ENCODE data around the gene FANCL.
"Not testable (repeated sequence)": the region's sequence is repeated elsewhere in the genome, so short reads cannot be mapped to it uniquely, and the experiment has no call there.

Gene FANCL

GRCh38 chr2:58138396-58139030 is 102.6 kb downstream of the FANCL start:
- no peak for DNase-seq

DNA sequence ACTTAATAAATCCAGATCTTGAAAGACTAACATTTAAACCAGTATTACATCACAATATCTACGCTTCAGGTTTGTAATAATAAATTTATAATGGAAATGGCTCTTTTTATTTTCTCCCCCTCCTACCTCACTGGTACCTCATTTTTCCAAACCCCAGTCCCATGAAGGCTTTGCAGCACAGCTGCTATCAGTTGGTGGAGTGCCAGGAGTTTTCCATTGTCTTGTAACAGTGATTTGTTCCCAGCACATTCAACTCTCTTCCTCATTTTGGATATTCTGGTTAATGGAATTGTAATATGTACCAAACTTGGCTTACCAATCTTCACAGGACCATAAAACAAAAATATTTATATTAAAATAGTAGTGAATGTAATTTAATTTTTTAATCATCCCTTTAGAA is 103.3 kb downstream of the FANCL start:
- no peak for DNase-seq

DNA sequence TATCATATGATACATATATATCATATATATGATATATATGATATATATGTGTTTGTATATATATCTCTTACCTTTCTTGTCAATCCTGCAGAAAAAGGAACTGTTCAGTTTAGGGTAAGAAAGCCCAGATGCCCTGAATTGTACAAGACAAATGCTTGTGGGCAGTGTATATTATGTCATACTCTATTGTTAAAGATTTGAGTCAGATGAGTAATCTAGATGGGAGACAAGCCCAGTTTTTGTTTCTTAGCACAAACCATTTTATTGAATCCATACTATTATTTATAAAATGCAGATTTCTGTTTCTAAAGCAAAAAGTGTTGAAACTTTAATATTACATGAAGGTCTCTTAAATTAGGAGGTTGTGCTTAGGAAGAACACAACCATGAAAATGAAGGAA is 103.9 kb downstream of the FANCL start:
- peak; percentile 32 for DNase-seq

- no peak for DNase-seq
Observed at GRCh38 chr2:58135861-58136260, 105.3 kb downstream of the FANCL start.

- DNase-seq: no peak
Observed at GRCh38 chr2:58133395-58133794, 107.7 kb downstream of the FANCL start.

DNA sequence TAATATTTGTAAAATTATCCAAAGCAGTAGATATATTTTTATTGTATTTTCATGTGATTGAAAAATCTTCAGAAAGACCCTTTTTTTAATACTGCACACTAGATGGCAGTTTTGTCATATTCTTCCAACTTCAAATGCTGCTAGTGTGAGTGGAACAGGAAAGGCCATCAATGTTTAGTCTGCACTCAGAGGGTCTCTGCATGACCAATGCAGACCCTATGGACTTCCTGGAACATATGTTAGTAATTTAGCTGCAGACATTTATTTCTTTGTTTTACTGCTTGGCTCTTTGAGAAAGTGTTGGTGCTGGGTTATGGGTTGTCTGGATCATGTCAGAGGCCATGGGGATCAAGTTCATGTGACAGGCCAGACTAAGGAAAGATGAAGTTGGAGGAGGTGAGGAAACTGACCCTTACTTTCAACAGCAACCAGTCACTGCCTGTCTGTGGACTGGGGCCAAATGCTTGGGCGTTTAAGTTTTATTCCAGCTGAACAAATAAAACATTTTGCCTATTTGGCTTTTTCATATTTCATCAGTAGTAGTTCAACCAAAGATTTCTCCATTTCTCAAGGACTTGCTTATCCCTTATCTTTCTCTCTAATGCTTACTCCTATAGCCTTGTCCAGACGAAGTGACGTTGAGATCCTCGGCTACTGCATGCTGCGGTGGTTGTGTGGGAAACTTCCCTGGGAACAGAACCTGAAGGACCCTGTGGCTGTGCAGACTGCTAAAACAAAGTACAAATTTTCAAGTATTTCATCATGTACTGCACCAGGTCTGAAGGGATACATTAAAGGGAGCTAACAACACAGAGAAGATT is 109.7 kb downstream of the FANCL start:
- no peak for DNase-seq

- no peak for DNase-seq
Observed at GRCh38 chr2:58130238-58130637, 110.9 kb downstream of the FANCL start.

DNA sequence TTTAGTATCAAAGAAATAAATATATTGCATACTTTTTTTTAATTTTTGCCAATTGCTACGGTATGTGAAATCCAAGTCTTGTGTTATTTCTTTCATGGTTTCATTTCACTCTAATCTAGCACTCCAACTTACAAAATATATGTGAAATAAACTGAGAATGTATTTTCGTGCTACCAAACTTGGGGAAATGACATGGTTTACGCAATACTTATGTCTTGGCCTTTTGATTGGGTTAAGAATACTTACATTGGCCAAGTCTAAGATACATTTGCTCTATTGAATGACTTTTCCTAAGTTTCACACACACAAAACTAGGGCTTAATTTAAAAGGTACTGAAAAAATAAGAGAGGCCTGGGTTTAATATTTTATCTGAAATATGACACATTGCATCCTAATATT is 114.0 kb downstream of the FANCL start:
- DNase-seq: no peak

DNA sequence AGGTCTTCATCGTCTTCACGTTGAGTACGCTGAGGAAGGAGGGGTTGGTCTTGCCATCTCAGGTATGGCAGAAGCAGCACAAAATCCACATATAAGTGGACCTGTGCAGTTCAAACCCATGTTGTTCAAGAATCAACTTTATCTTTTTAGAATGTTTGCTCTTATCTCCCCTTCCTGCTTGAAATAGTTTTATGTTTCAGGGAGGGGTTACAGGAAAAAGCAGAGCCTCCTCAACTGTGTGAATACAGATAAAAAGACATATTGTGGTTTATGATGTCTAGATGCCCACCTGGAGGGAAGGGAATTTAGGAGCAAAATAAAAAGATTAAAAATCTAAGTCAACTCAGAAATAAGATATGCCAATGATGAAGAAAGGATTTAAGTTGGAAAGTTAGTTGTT is 118.6 kb downstream of the FANCL start:
- no peak for DNase-seq

GRCh38 chr2:58122040-58122439 is 119.1 kb downstream of the FANCL start:
- DNase-seq: no peak

- no peak for DNase-seq
Observed at GRCh38 chr2:58120626-58121229, 120.4 kb downstream of the FANCL start.

DNA sequence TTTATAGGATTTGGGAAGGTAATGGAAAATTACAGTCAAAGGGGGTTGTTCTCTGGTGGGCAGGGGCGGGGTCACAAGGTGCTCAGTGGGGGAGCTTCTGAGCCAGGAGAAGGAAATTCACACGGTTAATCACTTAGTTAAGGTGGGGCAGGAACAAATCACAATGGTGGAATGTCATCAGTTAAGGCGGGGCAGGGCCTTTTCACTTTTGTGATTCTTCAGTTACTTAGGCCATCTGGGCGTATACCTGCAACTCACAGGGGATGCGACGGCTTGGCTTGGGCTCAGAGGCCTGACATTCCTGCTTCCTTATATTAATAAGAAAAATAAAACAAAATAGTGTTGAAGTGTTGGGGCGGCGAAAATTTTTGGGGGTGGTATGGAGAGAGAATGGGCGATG is 127.6 kb downstream of the FANCL start:
- DNase-seq: not testable (repeated sequence)

DNA sequence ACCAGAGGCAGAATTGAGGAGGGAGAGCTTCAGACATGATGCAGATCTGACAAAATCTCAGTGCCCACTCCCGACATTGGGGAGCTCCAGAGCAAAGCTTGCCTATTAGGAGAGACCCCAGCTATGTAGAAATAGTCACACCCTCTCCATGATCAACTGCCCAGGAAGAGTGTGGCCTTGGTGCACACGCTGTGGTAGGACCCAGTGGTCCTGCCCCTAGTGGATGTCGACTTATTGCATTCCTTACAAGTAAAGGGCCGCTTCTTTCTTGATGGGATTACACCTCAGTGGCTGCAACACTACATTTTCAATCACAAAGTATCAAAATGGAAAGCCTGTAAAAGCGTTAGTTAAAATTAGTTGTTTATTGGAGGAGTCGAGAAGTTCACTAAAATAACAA is 130.4 kb downstream of the FANCL start:
- no peak for DNase-seq

DNA sequence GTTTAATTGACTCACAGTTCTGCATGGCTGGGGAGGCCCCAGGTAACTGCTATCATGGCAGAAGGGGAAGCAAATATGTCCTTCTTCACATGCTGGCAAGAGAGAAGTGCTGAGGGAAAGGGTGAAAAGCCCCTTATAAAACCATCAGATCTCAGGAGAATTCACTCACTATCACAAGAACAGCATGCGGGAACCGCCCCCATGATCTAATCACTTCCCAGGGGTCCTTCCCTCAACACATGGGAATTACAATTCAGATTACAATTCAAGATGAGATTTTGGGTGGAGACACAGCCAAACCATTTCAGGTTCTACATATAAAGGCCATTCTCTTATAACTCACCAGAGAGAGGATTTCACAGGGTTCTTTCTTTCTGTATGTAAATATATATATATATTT is 131.6 kb downstream of the FANCL start:
- DNase-seq: no peak
